H1 (cell line): ENCODE results near the gene ZNF366.

Source experiments
- CHD2 ChIP-seq: IDR thresholded peaks from 2 replicates; pipeline ENCODE4 v1.6.1; 2012; ENCODE audit warnings: low read length, improper control_type of control experiment
- EGR1 ChIP-seq: IDR thresholded peaks from 2 replicates; pipeline ENCODE4 v1.6.1; 2011; ENCODE audit warnings: low read depth, low read length, borderline replicate concordance
- EP300 ChIP-seq, 2 experiments: IDR thresholded peaks; 1 replicate in 1 of 2; 2 replicates in 1 of 2; pipeline ENCODE4 v1.6.1; 2011 to 2012; ENCODE audit warnings: low read depth in 2 of 2, low read length in 2 of 2, mild to moderate bottlenecking in 2 of 2, borderline replicate concordance in 1 of 2, inconsistent platforms in 1 of 2, moderate library complexity in 1 of 2
- RAD21 ChIP-seq, 2 experiments: IDR thresholded peaks in 1 of 2; conservative IDR thresholded peaks in 1 of 2; 2 replicates each; pipeline ENCODE4 v1.6.1; 2011; ENCODE audit warnings: low read depth in 2 of 2, low read length in 2 of 2, improper control_type of control experiment in 1 of 2, inconsistent platforms in 1 of 2, mild to moderate bottlenecking in 1 of 2, moderate library complexity in 1 of 2
- RFX5 ChIP-seq: IDR thresholded peaks from 2 replicates; pipeline ENCODE4 v1.6.1; 2011; ENCODE audit warnings: low read depth, low read length, improper control_type of control experiment, borderline replicate concordance
- SIN3A ChIP-seq, 2 experiments: IDR thresholded peaks in 1 of 2; conservative IDR thresholded peaks in 1 of 2; 2 replicates each; pipeline ENCODE4 v1.6.1; 2011 to 2012; ENCODE audit warnings: low read length in 2 of 2, improper control_type of control experiment in 1 of 2, low read depth in 1 of 2, mild to moderate bottlenecking in 1 of 2
- TF ChIP-seq, protein P1 (sequence below), 3 experiments: IDR thresholded peaks; 1 replicate in 2 of 3; 2 replicates in 1 of 3; pipeline versions ENCODE4 v1.5.1 to v1.6.1; 2011; ENCODE audit warnings: low read length in 3 of 3, mild to moderate bottlenecking in 3 of 3, inconsistent platforms in 2 of 3, low read depth in 1 of 3, moderate library complexity in 1 of 3; ENCODE audit not compliant: insufficient read depth in 1 of 3; ENCODE audit errors: control extremely low read depth in 1 of 3
- TF ChIP-seq, protein P2 (sequence below): IDR thresholded peaks from 2 replicates; pipeline ENCODE4 v1.6.1; 2011; ENCODE audit warnings: low read length, improper control_type of control experiment

DNA sequence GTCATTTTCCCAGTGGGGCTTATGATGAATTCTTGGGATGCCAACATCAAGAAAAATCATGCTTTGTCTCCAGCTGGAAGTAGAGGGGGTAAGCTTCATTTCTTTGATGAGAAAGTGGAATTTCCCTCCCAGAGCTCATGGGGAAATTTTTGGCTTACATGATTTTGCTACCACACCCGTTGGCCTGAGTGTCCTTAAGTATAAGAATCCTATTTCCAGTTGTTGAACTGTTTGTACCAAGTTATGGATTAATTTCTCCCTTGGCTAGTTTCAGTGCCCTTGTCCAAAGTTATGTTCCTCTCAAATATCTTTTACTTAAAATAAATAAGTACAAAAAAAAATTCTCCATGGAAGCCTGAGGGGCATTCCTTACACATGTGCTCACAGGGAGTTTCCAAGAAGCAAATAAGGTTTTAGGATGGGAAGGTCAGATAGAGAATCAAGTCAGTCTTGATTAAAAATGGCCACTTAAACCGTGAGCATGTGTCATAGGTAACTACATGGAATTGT, 104.8 kb downstream of the ZNF366 start:
- TF ChIP-seq EGR1: no peak
- TF ChIP-seq, protein P1, sequence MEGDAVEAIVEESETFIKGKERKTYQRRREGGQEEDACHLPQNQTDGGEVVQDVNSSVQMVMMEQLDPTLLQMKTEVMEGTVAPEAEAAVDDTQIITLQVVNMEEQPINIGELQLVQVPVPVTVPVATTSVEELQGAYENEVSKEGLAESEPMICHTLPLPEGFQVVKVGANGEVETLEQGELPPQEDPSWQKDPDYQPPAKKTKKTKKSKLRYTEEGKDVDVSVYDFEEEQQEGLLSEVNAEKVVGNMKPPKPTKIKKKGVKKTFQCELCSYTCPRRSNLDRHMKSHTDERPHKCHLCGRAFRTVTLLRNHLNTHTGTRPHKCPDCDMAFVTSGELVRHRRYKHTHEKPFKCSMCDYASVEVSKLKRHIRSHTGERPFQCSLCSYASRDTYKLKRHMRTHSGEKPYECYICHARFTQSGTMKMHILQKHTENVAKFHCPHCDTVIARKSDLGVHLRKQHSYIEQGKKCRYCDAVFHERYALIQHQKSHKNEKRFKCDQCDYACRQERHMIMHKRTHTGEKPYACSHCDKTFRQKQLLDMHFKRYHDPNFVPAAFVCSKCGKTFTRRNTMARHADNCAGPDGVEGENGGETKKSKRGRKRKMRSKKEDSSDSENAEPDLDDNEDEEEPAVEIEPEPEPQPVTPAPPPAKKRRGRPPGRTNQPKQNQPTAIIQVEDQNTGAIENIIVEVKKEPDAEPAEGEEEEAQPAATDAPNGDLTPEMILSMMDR (IDR thresholded peaks at IDR 0.05; ENCODE audit: control extremely low read depth in 1 of 3, insufficient read depth in 1 of 3, low read depth in 1 of 3, low read length in 3 of 3): no peak
- no peak for TF ChIP-seq SIN3A (conservative IDR thresholded peaks at IDR 0.05 in 1 of 2, IDR thresholded peaks at IDR 0.05 in 1 of 2; ENCODE audit: low read depth in 1 of 2, low read length in 2 of 2)
- TF ChIP-seq, protein P2, sequence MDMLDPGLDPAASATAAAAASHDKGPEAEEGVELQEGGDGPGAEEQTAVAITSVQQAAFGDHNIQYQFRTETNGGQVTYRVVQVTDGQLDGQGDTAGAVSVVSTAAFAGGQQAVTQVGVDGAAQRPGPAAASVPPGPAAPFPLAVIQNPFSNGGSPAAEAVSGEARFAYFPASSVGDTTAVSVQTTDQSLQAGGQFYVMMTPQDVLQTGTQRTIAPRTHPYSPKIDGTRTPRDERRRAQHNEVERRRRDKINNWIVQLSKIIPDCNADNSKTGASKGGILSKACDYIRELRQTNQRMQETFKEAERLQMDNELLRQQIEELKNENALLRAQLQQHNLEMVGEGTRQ: no peak
- no peak for TF ChIP-seq EP300 (IDR thresholded peaks at IDR 0.05; ENCODE audit: borderline replicate concordance in 1 of 2, low read depth in 2 of 2, low read length in 2 of 2)
- TF ChIP-seq RAD21 (IDR thresholded peaks at IDR 0.05 in 1 of 2, conservative IDR thresholded peaks at IDR 0.05 in 1 of 2; ENCODE audit: low read depth in 2 of 2, low read length in 2 of 2): no peak
- no peak for TF ChIP-seq CHD2
- no peak for TF ChIP-seq RFX5
